ENCODE data around the gene PAK1. TPM values are rescaled to one million over a fixed set of nuclear protein-coding genes. Genes with fewer than 3 reads are reported as not detected.

The PAK1 gene
- total RNA-seq, 1 experiment from 2014 or later: 26.1 TPM

DNA sequence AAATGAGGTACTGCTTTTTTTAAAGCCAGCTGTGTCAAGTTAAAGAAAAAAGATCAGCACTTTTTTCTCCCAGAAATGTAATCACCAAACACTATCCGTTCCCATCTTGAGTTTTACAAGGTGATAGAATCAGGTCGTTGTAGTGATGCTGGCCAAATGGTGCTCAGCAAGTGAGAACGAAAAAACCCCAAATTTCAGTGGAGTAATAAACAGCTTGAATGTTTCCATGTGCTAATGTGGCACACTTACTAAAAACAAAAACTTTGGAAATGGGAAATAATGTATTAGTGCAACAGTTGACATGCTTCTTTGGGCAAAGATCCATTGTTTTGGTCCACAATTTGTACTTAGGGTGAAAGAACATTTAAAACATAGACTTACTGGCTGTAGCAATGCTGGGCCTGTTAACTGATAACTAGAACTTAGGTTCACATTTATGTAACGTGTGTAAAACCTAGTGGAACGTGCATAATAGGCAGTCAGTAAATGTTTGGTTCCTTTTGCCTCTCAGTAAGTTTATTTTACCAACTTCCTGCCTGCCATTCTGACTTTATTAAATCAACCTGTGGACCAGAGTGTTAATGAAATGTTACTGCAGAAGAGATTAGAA is 157.1 kb downstream of the PAK1 start:
- no peak for ATAC-seq
- no peaks in the 10 kb centered on the region for H3K9me3 ChIP-seq (ENCODE audit: low read length)
- intact Hi-C loops (cut with micrococcal nuclease): loop anchor here (10.0 kb wide), 1 partner anchor 72 kb away; no protein-coding TSS in a partner anchor
- DNase-seq: no peak
- H3K27me3 ChIP-seq (ENCODE audit: low read length): no peaks in the 10 kb centered on the region
- H3K4me1 ChIP-seq (ENCODE audit: insufficient read depth, low read length): peaks cover 4% of the 10 kb centered on the region; the same call in 1 of the 2 replicates
- H3F3A ChIP-seq (ENCODE audit: low read length, unreplicated experiment): no peaks in the 10 kb centered on the region
- TF ChIP-seq EZH2phosphoT487 (IDR thresholded peaks at IDR 0.05; ENCODE audit: borderline replicate concordance, low read length) (no peak), EZH2 (IDR thresholded peaks at IDR 0.05; ENCODE audit: low read length, unreplicated experiment) (no peak)
- TF ChIP-seq, protein P1, sequence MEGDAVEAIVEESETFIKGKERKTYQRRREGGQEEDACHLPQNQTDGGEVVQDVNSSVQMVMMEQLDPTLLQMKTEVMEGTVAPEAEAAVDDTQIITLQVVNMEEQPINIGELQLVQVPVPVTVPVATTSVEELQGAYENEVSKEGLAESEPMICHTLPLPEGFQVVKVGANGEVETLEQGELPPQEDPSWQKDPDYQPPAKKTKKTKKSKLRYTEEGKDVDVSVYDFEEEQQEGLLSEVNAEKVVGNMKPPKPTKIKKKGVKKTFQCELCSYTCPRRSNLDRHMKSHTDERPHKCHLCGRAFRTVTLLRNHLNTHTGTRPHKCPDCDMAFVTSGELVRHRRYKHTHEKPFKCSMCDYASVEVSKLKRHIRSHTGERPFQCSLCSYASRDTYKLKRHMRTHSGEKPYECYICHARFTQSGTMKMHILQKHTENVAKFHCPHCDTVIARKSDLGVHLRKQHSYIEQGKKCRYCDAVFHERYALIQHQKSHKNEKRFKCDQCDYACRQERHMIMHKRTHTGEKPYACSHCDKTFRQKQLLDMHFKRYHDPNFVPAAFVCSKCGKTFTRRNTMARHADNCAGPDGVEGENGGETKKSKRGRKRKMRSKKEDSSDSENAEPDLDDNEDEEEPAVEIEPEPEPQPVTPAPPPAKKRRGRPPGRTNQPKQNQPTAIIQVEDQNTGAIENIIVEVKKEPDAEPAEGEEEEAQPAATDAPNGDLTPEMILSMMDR (conservative IDR thresholded peaks at IDR 0.05; ENCODE audit: low read depth, low read length): no peak
- H3K27ac ChIP-seq (ENCODE audit: low read length): no peak overlapping the region
- no peak overlapping the region for H3K4me2 ChIP-seq (ENCODE audit: low read length)
- no peaks in the 10 kb centered on the region for H4K20me1 ChIP-seq (ENCODE audit: low read length)
- no peak overlapping the region for H3K4me3 ChIP-seq (ENCODE audit: low read length)
- no peaks in the 10 kb centered on the region for H3K36me3 ChIP-seq (ENCODE audit: low read depth, low read length)
- ChIA-PET CTCF (no interaction called here), POLR2A (ENCODE audit: unreplicated experiment) (no interaction called here)
- no peak overlapping the region for H2AFZ ChIP-seq (ENCODE audit: low read length)
- BruUV-seq (replicated peaks): no TSS peak
- no peaks in the 10 kb centered on the region for H3K9me2 ChIP-seq (replicated peaks; ENCODE audit: low read length)
- H3K9ac ChIP-seq (ENCODE audit: low read length): no peak overlapping the region
- no peaks in the 10 kb centered on the region for H3K79me2 ChIP-seq (ENCODE audit: low read length)

- Histone ChIP-seq H2AFZ (ENCODE audit: low read length) (no peak overlapping the region), H3K27ac (ENCODE audit: low read length) (no peak overlapping the region), H3K4me3 (ENCODE audit: low read length) (no peak overlapping the region), H3K4me1 (ENCODE audit: insufficient read depth, low read length) (peaks cover 4% of the 10 kb centered on the region; the same call in 1 of the 2 replicates), H3K4me2 (ENCODE audit: low read length) (no peak overlapping the region), H3K9me3 (ENCODE audit: low read length) (no peaks in the 10 kb centered on the region), H3K27me3 (ENCODE audit: low read length) (no peaks in the 10 kb centered on the region), H3K36me3 (ENCODE audit: low read depth, low read length) (no peaks in the 10 kb centered on the region), H4K20me1 (ENCODE audit: low read length) (no peaks in the 10 kb centered on the region), H3K9me2 (replicated peaks; ENCODE audit: low read length) (no peaks in the 10 kb centered on the region), H3K9ac (ENCODE audit: low read length) (no peak overlapping the region), H3F3A (ENCODE audit: low read length, unreplicated experiment) (no peaks in the 10 kb centered on the region), H3K79me2 (ENCODE audit: low read length) (no peaks in the 10 kb centered on the region)
- POLR2A ChIA-PET (ENCODE audit: unreplicated experiment): no interaction called here
- intact Hi-C loops (cut with micrococcal nuclease): loop anchor here (5.0 to 10.0 kb wide), 2 partner anchors 60 to 67 kb away; no protein-coding TSS in a partner anchor
- DNase-seq (no peak), ATAC-seq (no peak)
- CTCF ChIA-PET: no interaction called here
- TF ChIP-seq EZH2phosphoT487 (IDR thresholded peaks at IDR 0.05; ENCODE audit: borderline replicate concordance, low read length): no peak
- TF ChIP-seq, protein P1 (conservative IDR thresholded peaks at IDR 0.05; ENCODE audit: low read depth, low read length): no peak
- no peak for TF ChIP-seq EZH2 (IDR thresholded peaks at IDR 0.05; ENCODE audit: low read length, unreplicated experiment)
- no TSS peak for BruUV-seq (replicated peaks)
Observed at GRCh38 chr11:77312107-77312506, 161.8 kb downstream of the PAK1 start.

GRCh38 chr11:77311701-77312100 is 162.2 kb downstream of the PAK1 start:
- H3K27ac ChIP-seq (ENCODE audit: low read length): no peak overlapping the region
- intact Hi-C loops (cut with micrococcal nuclease): loop anchor here (5.0 to 10.0 kb wide), 2 partner anchors 61 to 67 kb away; no protein-coding TSS in a partner anchor
- TF ChIP-seq, protein P1 (conservative IDR thresholded peaks at IDR 0.05; ENCODE audit: low read depth, low read length): no peak
- TF ChIP-seq EZH2 (IDR thresholded peaks at IDR 0.05; ENCODE audit: low read length, unreplicated experiment) (no peak), EZH2phosphoT487 (IDR thresholded peaks at IDR 0.05; ENCODE audit: borderline replicate concordance, low read length) (no peak)

More at GRCh38 chr11:77311701-77312100, 162.2 kb downstream of the PAK1 start:
- no peaks in the 10 kb centered on the region for H3K79me2 ChIP-seq (ENCODE audit: low read length)
- DNase-seq (no peak), ATAC-seq (no peak)
- no peaks in the 10 kb centered on the region for H3K27me3 ChIP-seq (ENCODE audit: low read length)
- CTCF ChIA-PET: no interaction called here
- no peaks in the 10 kb centered on the region for H3F3A ChIP-seq (ENCODE audit: low read length, unreplicated experiment)
- H3K36me3 ChIP-seq (ENCODE audit: low read depth, low read length): no peaks in the 10 kb centered on the region
- POLR2A ChIA-PET (ENCODE audit: unreplicated experiment): no interaction called here
- BruUV-seq (replicated peaks): no TSS peak
- H4K20me1 ChIP-seq (ENCODE audit: low read length): no peaks in the 10 kb centered on the region
- H3K4me3 ChIP-seq (ENCODE audit: low read length): no peak overlapping the region
- peaks cover 4% of the 10 kb centered on the region; the same call in 1 of the 2 replicates for H3K4me1 ChIP-seq (ENCODE audit: insufficient read depth, low read length)
- H3K4me2 ChIP-seq (ENCODE audit: low read length): no peak overlapping the region
- no peaks in the 10 kb centered on the region for H3K9me3 ChIP-seq (ENCODE audit: low read length)
- no peak overlapping the region for H2AFZ ChIP-seq (ENCODE audit: low read length)
- no peaks in the 10 kb centered on the region for H3K9me2 ChIP-seq (replicated peaks; ENCODE audit: low read length)
- no peak overlapping the region for H3K9ac ChIP-seq (ENCODE audit: low read length)
